ENCODE measurements around the gene ITGA1.
A peak's percentile ranks its signal among the peaks of the same experiment; 100 is the strongest.
"Not testable (repeated sequence)": the region's sequence is repeated elsewhere in the genome, so short reads cannot be mapped to it uniquely, and the experiment has no call there.

Gene ITGA1

DNA sequence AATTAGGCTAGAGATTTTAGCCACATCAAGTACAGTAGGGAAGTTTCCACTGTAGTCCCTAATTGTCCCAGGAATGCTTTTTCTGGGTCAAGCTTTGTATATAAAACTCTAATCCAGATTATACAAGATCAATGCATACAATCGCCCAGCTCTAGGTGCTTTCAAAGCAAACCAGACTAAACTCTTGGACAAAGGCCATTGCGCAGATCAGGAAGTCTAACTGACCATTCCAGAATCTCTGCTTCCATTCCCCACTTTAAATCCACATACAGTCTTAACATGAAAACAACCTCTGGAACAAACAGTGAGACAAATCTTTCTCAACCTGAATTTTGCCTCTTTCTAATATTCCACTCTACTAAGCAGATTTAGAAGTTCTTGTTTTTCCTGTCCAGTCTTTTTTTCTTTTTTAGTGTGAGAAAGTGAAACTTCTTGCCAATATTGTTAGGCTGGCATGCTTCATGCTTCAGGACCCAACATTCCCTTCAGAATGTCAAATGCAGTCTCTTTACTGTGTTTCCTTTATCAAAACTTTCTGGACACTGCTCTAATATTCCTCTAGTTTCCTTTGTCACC lies 76.1 kb downstream of the ITGA1 start:
- H3K4me3 ChIP-seq (ENCODE audit: control insufficient read depth, low read depth, low read length) = no peak overlapping the region
- TF ChIP-seq, protein P1, sequence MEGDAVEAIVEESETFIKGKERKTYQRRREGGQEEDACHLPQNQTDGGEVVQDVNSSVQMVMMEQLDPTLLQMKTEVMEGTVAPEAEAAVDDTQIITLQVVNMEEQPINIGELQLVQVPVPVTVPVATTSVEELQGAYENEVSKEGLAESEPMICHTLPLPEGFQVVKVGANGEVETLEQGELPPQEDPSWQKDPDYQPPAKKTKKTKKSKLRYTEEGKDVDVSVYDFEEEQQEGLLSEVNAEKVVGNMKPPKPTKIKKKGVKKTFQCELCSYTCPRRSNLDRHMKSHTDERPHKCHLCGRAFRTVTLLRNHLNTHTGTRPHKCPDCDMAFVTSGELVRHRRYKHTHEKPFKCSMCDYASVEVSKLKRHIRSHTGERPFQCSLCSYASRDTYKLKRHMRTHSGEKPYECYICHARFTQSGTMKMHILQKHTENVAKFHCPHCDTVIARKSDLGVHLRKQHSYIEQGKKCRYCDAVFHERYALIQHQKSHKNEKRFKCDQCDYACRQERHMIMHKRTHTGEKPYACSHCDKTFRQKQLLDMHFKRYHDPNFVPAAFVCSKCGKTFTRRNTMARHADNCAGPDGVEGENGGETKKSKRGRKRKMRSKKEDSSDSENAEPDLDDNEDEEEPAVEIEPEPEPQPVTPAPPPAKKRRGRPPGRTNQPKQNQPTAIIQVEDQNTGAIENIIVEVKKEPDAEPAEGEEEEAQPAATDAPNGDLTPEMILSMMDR (IDR thresholded peaks at IDR 0.05; ENCODE audit: control insufficient read depth, insufficient read depth, low read depth, low read length, missing control alignments) = no peak
- no peak for DNase-seq (ENCODE audit: low read depth)

DNA sequence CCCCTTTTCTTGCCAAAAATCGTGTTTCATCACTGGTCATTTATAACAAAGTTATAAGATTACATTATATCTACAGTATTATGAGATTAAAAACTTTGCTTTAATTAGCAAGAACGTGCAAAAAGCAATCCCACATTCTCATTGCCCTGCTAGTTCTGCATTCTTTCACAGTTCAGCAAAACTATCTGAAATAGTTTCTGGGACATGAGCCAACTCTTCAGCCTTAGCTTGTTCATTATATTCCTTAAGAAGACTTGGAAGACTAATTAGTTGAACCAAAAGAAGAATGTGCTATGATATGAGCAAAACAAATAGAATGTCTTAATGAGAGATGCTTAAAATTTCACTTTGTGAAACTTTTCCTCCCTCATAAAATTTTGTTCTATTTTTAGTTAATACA lies 76.7 kb downstream of the ITGA1 start:
- TF ChIP-seq, protein P1 (IDR thresholded peaks at IDR 0.05; ENCODE audit: control insufficient read depth, insufficient read depth, low read depth, low read length, missing control alignments) = no peak
- no peak overlapping the region for H3K4me3 ChIP-seq (ENCODE audit: control insufficient read depth, low read depth, low read length)
- DNase-seq (ENCODE audit: low read depth) = peak; percentile 25

DNA sequence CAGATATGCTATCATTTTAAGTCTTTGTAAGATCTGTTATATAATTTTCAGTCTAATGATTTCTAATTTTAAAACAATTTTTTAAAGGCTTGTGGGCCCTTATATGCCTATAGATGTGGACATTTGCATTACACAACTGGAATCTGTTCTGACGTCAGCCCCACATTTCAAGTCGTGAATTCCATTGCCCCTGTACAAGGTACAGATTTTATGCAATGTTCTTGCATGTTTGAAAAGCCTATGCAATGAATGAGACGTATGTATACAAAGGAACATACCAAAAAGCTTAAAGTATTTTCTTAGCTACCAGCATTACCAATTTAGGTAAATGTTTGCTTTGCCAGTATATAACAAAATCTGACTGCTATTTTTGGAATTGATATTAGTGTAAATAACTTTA lies 77.2 kb downstream of the ITGA1 start:
- no peak for DNase-seq (ENCODE audit: low read depth)
- H3K4me3 ChIP-seq (ENCODE audit: control insufficient read depth, low read depth, low read length) = no peak overlapping the region
- TF ChIP-seq, protein P1 (IDR thresholded peaks at IDR 0.05; ENCODE audit: control insufficient read depth, insufficient read depth, low read depth, low read length, missing control alignments) = no peak

DNA sequence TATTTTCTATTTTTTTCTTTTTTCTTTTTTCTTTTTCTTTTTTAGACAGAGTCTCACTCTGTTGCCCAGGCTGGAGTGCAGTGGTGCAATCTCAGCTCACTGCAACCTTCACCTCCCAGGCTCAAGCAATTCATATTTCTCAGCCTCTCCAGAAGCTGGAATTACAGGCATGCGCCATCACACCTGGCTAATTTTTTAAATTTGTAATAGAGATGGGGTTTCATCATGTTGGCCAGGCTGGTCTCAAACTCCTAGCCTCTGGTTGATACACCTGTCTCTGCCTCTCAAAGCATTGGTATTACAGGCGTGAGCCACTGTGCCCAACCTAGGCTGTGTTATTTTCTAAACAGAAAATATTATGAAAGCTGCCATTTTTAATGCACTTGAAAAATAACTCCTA lies 78.3 kb downstream of the ITGA1 start:
- H3K4me3 ChIP-seq (ENCODE audit: control insufficient read depth, low read depth, low read length); DNase-seq (ENCODE audit: low read depth): not testable (repeated sequence)

DNA sequence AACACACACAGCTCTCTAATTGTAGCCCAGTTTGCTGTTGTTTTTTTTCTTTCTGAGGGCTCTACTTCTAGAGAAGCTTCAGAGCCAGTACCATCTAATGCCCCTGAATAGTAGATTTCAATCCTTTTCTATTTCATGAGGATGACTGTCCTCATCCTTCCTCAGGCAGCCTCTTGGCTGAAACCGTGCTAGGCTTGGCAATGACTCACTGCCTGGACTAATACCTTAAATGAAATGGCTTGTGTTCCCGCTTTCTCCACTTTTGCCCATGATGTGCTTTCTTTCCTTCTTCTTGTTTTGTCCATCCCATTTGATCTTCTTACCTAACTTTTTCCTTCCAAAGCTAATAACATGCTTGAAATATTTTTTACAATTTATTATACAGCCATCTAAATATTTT lies 80.1 kb downstream of the ITGA1 start:
- TF ChIP-seq, protein P1 (IDR thresholded peaks at IDR 0.05; ENCODE audit: control insufficient read depth, insufficient read depth, low read depth, low read length, missing control alignments) = no peak
- DNase-seq (ENCODE audit: low read depth) = no peak
- no peak overlapping the region for H3K4me3 ChIP-seq (ENCODE audit: control insufficient read depth, low read depth, low read length)

DNA sequence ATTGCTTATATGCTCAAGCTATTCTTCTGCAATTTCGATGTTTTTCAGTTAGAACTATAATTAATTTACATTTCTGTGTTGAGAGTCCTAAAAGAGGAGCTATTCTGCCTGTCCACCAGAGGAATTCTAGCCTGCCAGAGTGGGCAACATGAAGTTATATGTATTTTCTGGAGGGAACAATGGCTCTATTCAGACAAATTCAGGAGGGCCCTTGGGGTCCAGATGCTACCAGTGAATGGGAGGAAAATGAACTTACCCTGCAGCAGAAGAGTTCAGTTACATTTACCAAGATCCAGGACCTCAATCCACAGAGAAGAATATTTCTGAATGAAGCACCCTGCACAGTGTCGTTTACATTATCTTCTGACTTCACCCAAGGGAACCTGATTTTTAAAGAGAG lies 80.7 kb downstream of the ITGA1 start:
- DNase-seq (ENCODE audit: low read depth) = no peak
- TF ChIP-seq, protein P1 (IDR thresholded peaks at IDR 0.05; ENCODE audit: control insufficient read depth, insufficient read depth, low read depth, low read length, missing control alignments) = no peak

DNA sequence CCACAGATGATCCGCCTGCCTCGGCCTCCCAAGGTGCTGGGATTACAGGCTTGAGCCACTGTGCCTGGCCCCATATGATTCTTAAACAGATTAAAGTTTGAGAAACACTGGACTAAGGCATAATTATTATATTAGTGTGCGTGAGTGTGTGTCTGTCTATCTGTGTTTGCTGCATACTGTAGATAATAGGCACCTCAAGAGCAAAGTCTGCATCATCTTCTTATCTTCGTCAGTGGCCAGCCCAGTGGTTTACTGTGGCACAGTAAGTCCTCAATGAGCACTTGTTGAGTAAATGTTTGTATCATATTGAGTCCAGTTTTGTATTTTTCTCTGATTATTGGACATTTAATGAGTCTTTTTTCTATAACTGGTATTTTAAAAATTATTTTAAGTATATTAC lies 81.7 kb downstream of the ITGA1 start:
- TF ChIP-seq, protein P1 (IDR thresholded peaks at IDR 0.05; ENCODE audit: control insufficient read depth, insufficient read depth, low read depth, low read length, missing control alignments) = no peak
- DNase-seq (ENCODE audit: low read depth) = no peak
- no peak overlapping the region for H3K4me3 ChIP-seq (ENCODE audit: control insufficient read depth, low read depth, low read length)

More for the DNA sequence above, 80.7 kb downstream of the ITGA1 start:
- no peak overlapping the region for H3K4me3 ChIP-seq (ENCODE audit: control insufficient read depth, low read depth, low read length)

All from AG09309 (cell line).